ENCODE results near the gene ORC6.
A peak's percentile ranks its signal among the peaks of the same experiment; 100 is the strongest.

- TF ChIP-seq CTCF (IDR thresholded peaks at IDR 0.05; ENCODE audit: poor library complexity) (peak; percentile 43), EZH2phosphoT487 (IDR thresholded peaks at IDR 0.05; ENCODE audit: low read depth, severe bottlenecking, unreplicated experiment) (no peak), EZH2 (IDR thresholded peaks at IDR 0.05; ENCODE audit: borderline replicate concordance) (no peak)
Measured at GRCh38 chr16:46688654-46689364, 650 bp upstream of the ORC6 start, which contains the start of gene VPS35.

All from hepatocyte (in vitro differentiated cells).